ENCODE data around the gene ZNF567.
A peak's percentile ranks its signal among the peaks of the same experiment; 100 is the strongest.
"Not testable (repeated sequence)": the region's sequence is repeated elsewhere in the genome, so short reads cannot be mapped to it uniquely, and the experiment has no call there.

Gene ZNF567

GRCh38 chr19:36687214-36688056, at the start of gene ZNF567:
TSS of gene ZNF567 (plus strand) at chr19:36687612. CDS start at chr19:36694868, 7,256 bp downstream.
- DNase-seq: peak; percentile 91

GRCh38 chr19:36638862-36639510, 48.4 kb upstream of the ZNF567 start:
- DNase-seq: no peak

- no peak for DNase-seq
Observed at GRCh38 chr19:36646746-36647145, 40.7 kb upstream of the ZNF567 start.

GRCh38 chr19:36652958-36653357, 34.5 kb upstream of the ZNF567 start:
- no peak for DNase-seq

- no peak for DNase-seq
Observed at GRCh38 chr19:36665832-36666231, 21.6 kb upstream of the ZNF567 start.

GRCh38 chr19:36668646-36669045, 18.8 kb upstream of the ZNF567 start:
- DNase-seq: no peak

GRCh38 chr19:36672368-36672767, 15.0 kb upstream of the ZNF567 start:
- DNase-seq: no peak

- DNase-seq: no peak
Observed at GRCh38 chr19:36674201-36674600, 13.2 kb upstream of the ZNF567 start.

GRCh38 chr19:36679455-36679854, 8.0 kb upstream of the ZNF567 start:
- DNase-seq: no peak

- no peak for DNase-seq
Observed at GRCh38 chr19:36685835-36686234, 1.6 kb upstream of the ZNF567 start.

- no peak for DNase-seq
Observed at GRCh38 chr19:36686365-36687213, 823 bp upstream of the ZNF567 start.

GRCh38 chr19:36688058-36688457, 646 bp downstream of the ZNF567 start:
- no peak for DNase-seq

- no peak for DNase-seq
Observed at GRCh38 chr19:36707134-36707533, 19.7 kb downstream of the ZNF567 start.

- DNase-seq: no peak
Observed at GRCh38 chr19:36709423-36709822, 22.0 kb downstream of the ZNF567 start.

GRCh38 chr19:36719687-36720556, 32.5 kb downstream of the ZNF567 start:
- no peak for DNase-seq

- not testable (repeated sequence) for DNase-seq
Observed at GRCh38 chr19:36736166-36736565, 48.8 kb downstream of the ZNF567 start.

GRCh38 chr19:36745870-36746269, 58.5 kb downstream of the ZNF567 start:
- no peak for DNase-seq

GRCh38 chr19:36747750-36748149, 60.3 kb downstream of the ZNF567 start:
- no peak for DNase-seq

- DNase-seq: no peak
Observed at GRCh38 chr19:36748431-36749275, 61.2 kb downstream of the ZNF567 start.

- DNase-seq: not testable (repeated sequence)
Observed at GRCh38 chr19:36749613-36750012, 62.2 kb downstream of the ZNF567 start.

GRCh38 chr19:36750066-36750691, 62.8 kb downstream of the ZNF567 start:
- no peak for DNase-seq
